HepG2 (cell line): ENCODE results near the gene SETD1A. TPM values are rescaled to one million over a fixed set of nuclear protein-coding genes. Genes with fewer than 3 reads are reported as not detected.

Source experiments
- ATAC-seq: fragments of 200-7000 bp; cut with Tn5 transposase; 3 replicates; pipeline ENCODE4 v1.9.1; 2020; ENCODE audit warnings: mild to moderate bottlenecking, moderate library complexity
- BruUV-seq: library from RNA; stranded (reverse); fragments of 400-500 nt; replicated peaks from 2 replicates; lab custom pipeline; 2021; lab: Mats Ljungman, UMichigan
- CTCF ChIA-PET: fragments of 300-600 bp; formaldehyde crosslinking; extraction: SDS; loops from one replicate; lab custom pipeline; 2021; ENCODE audit warnings: low total read pairs, inconsistent platforms, low intra/inter-chr PET ratio; lab: Yijun Ruan, JAX
- POLR2A ChIA-PET: fragments of 350-600 bp; sonication (Branson Sonifier 250); formaldehyde crosslinking; loops from one replicate; lab custom pipeline; 2020; ENCODE audit warnings: antibody characterized with exemption, inconsistent platforms; lab: Yijun Ruan, JAX
- DNase-seq: peaks from one replicate; pipeline ENCODE4 v3.0.0-alpha.2; 2015; ENCODE audit warnings: low spot score
- FAIRE-seq: peaks from 3 replicates; lab custom pipeline; 2011; peaks lifted over from hg19 to GRCh38; lab: Jason Lieb, UNC
- H2AFZ ChIP-seq: one replicate; pipeline ENCODE4 v1.6.1; 2011; ENCODE audit warnings: low read length, inconsistent platforms
- H3K27ac ChIP-seq: fragments of 300-600 bp; 3 replicates; pipeline ENCODE4 v1.8.0; 2011; ENCODE audit warnings: mixed run types, mild to moderate bottlenecking, mixed read lengths, low read length, inconsistent platforms; ENCODE audit not compliant: insufficient read depth; ENCODE audit errors: extremely low read length
- H3K27me3 ChIP-seq, 2 experiments: fragments of 200-600 bp in 1 of 2; 2 replicates in 1 of 2; 3 replicates in 1 of 2; pipeline versions ENCODE4 v1.6.0 to v1.8.0; 2011; ENCODE audit warnings: low read length in 2 of 2, mild to moderate bottlenecking in 2 of 2, moderate library complexity in 2 of 2, inconsistent platforms in 1 of 2; ENCODE audit not compliant: insufficient read depth in 2 of 2, control insufficient read depth in 1 of 2
- H3K36me3 ChIP-seq, 2 experiments: fragments of 200-600 bp in 1 of 2; replicated peaks in 1 of 2; 2 replicates in 1 of 2; 3 replicates in 1 of 2; pipeline versions ENCODE4 v1.5.1 to v1.8.0; 2011; ENCODE audit warnings: low read length in 2 of 2, inconsistent platforms in 1 of 2; ENCODE audit not compliant: insufficient read depth in 2 of 2, control insufficient read depth in 1 of 2
- H3K4me1 ChIP-seq: 2 replicates; pipeline ENCODE4 v1.5.1; 2012; ENCODE audit warnings: low read length, inconsistent platforms; ENCODE audit not compliant: insufficient read depth
- H3K4me2 ChIP-seq: 2 replicates; pipeline ENCODE4 v1.6.0; 2011; ENCODE audit warnings: low read depth, low read length, inconsistent platforms
- H3K4me3 ChIP-seq, 3 experiments: fragments of 200-600 bp in 1 of 3; sonication (generic), shearing (Covaris generic) in 1 of 3; replicated peaks in 1 of 3; 2 replicates each; pipeline ENCODE4 v1.5.1; 2011 to 2016; ENCODE audit warnings: low read length in 3 of 3, inconsistent platforms in 2 of 3, low read depth in 2 of 3, mild to moderate bottlenecking in 2 of 3, control low read depth in 1 of 3, mixed read lengths in 1 of 3; ENCODE audit not compliant: insufficient read depth in 1 of 3
- H3K79me2 ChIP-seq: one replicate; pipeline ENCODE4 v1.6.1; 2011; ENCODE audit warnings: low read length, inconsistent platforms; ENCODE audit not compliant: insufficient read depth
- H3K9ac ChIP-seq: 2 replicates; pipeline ENCODE4 v1.6.0; 2011; ENCODE audit warnings: mild to moderate bottlenecking, low read depth, low read length, inconsistent platforms; ENCODE audit not compliant: insufficient read depth
- H3K9me3 ChIP-seq: 2 replicates; pipeline ENCODE4 v1.5.1; 2012; ENCODE audit warnings: mild to moderate bottlenecking, low read length
- H4K20me1 ChIP-seq: 2 replicates; pipeline ENCODE4 v1.6.0; 2011; ENCODE audit warnings: inconsistent platforms, mild to moderate bottlenecking, low read length, moderate library complexity; ENCODE audit not compliant: insufficient read depth
- CHD2 ChIP-seq: IDR thresholded peaks from 2 replicates; pipeline ENCODE4 v1.6.1; 2011; ENCODE audit warnings: low read depth, low read length, improper control_type of control experiment
- DMTF1 ChIP-seq: sonication (generic); formaldehyde crosslinking; IDR thresholded peaks from 2 replicates; pipeline ENCODE4 v1.4.0; 2020; ENCODE audit warnings: mild to moderate bottlenecking, missing genetic modification reagents
- E2F1 ChIP-seq: sonication (generic); formaldehyde crosslinking; IDR thresholded peaks from 2 replicates; pipeline ENCODE4 v1.5.0; 2020; ENCODE audit warnings: missing genetic modification reagents
- EED ChIP-seq: sonication (generic); formaldehyde crosslinking; IDR thresholded peaks from 2 replicates; pipeline ENCODE4 v1.5.0; 2020; ENCODE audit warnings: mild to moderate bottlenecking, missing genetic modification reagents
- FOSL1 ChIP-seq: sonication (generic); formaldehyde crosslinking; IDR thresholded peaks from 2 replicates; pipeline ENCODE4 v1.9.0; 2021; ENCODE audit warnings: missing genetic modification reagents, borderline replicate concordance
- FOXO1 ChIP-seq: sonication (generic); formaldehyde crosslinking; IDR thresholded peaks from 2 replicates; pipeline ENCODE4 v1.4.0; 2020; ENCODE audit warnings: missing genetic modification reagents
- HDAC2 ChIP-seq: sonication (generic); formaldehyde crosslinking; IDR thresholded peaks from 2 replicates; pipeline ENCODE4 v1.4.0; 2020; ENCODE audit warnings: missing genetic modification reagents
- HNF1B ChIP-seq: sonication (generic); formaldehyde crosslinking; IDR thresholded peaks from 2 replicates; pipeline ENCODE4 v1.5.1; 2020; ENCODE audit warnings: mild to moderate bottlenecking, moderate library complexity, missing genetic modification reagents
- NONO ChIP-seq, 2 experiments: fragments of 450-650 bp in 1 of 2; sonication (generic) in 1 of 2; formaldehyde crosslinking in 1 of 2; IDR thresholded peaks in 1 of 2; conservative IDR thresholded peaks in 1 of 2; 2 replicates each; pipeline versions ENCODE4 v1.6.1 to v1.8.0; 2017 to 2022; ENCODE audit warnings: mild to moderate bottlenecking in 1 of 2, missing genetic modification reagents in 1 of 2, moderate library complexity in 1 of 2
- RBAK ChIP-seq: sonication (generic); formaldehyde crosslinking; IDR thresholded peaks from 2 replicates; pipeline ENCODE4 v1.5.1; 2020; ENCODE audit warnings: mild to moderate bottlenecking, missing genetic modification reagents
- RFXAP ChIP-seq: sonication (generic); formaldehyde crosslinking; IDR thresholded peaks from 2 replicates; pipeline ENCODE4 v1.4.0; 2020; ENCODE audit warnings: missing genetic modification reagents, borderline replicate concordance
- SALL1 ChIP-seq: sonication (generic); formaldehyde crosslinking; IDR thresholded peaks from 2 replicates; pipeline ENCODE4 v1.8.0; 2022; ENCODE audit warnings: mild to moderate bottlenecking, missing genetic modification reagents
- SRSF9 ChIP-seq: fragments of 200-400 bp; formaldehyde crosslinking; IDR thresholded peaks from 2 replicates; pipeline ENCODE4 v1.6.1; 2018; ENCODE audit warnings: borderline replicate concordance, mild to moderate bottlenecking, low read depth, low read length; ENCODE audit not compliant: insufficient read depth, poor library complexity, severe bottlenecking
- ZMYM2 ChIP-seq: sonication (generic); formaldehyde crosslinking; IDR thresholded peaks from 2 replicates; pipeline ENCODE4 v1.8.0; 2022; ENCODE audit warnings: mild to moderate bottlenecking, missing genetic modification reagents
- ZNF160 ChIP-seq: sonication (generic); formaldehyde crosslinking; IDR thresholded peaks from 2 replicates; pipeline ENCODE4 v1.8.0; 2022; ENCODE audit warnings: mild to moderate bottlenecking, inconsistent platforms, missing genetic modification reagents
- ZNF33B ChIP-seq: sonication (generic); formaldehyde crosslinking; IDR thresholded peaks from 2 replicates; pipeline ENCODE4 v1.5.1; 2020; ENCODE audit warnings: mild to moderate bottlenecking, missing genetic modification reagents
- ZNF891 ChIP-seq: sonication (generic); formaldehyde crosslinking; IDR thresholded peaks from 2 replicates; pipeline ENCODE4 v1.5.0; 2020; ENCODE audit warnings: mild to moderate bottlenecking, missing genetic modification reagents
- WGBS: methylation state at CpG from one replicate; pipeline ENCODE4 v1.1.6; 2017; ENCODE audit warnings: low lambda C conversion rate; 5-methylcytosine and 5-hydroxymethylcytosine counted together
- in situ Hi-C: cut with HindIII; loops from 2 replicates; pipeline ENCODE4 v1.10.0; 2017; ENCODE audit warnings: low pct_unique_long_range_greater_than_20kb; ENCODE audit not compliant: extremely low pct_ligation_motif_present
- intact Hi-C: fragments of 100-400 bp; cut with micrococcal nuclease; formaldehyde crosslinking; loops from one replicate; pipeline ENCODE4 v1.10.0; 2022; ENCODE audit not compliant: unreplicated experiment
- polyA plus RNA-seq, 8 experiments: library from polyadenylated mRNA; depleted of rRNA in 3 of 8; stranded (reverse) in 7 of 8; unstranded in 1 of 8; fragments of >200 nt; fragmentation: Illumina TruSeq in 4 of 8; extraction: Trizol in 4 of 8; gene quantifications; 2 replicates each; pipeline versions ENCODE4 v1.2.1 to v1.2.3, GENCODE V29; 2011 to 2016; ENCODE audit warnings: low read depth in 4 of 8, missing spikeins in 1 of 8, mixed read lengths in 1 of 8; ENCODE audit not compliant: insufficient read depth in 1 of 8
- total RNA-seq, 5 experiments: library from RNA; depleted of rRNA; stranded (reverse); fragments of >200 nt; fragmentation: Illumina TruSeq; extraction: Trizol; gene quantifications; 2 replicates each; pipeline ENCODE4 v1.2.3, GENCODE V29; 2016; ENCODE audit warnings: low read depth in 1 of 5
- TF ChIP-seq, protein P1 (sequence below): sonication (generic); formaldehyde crosslinking; IDR thresholded peaks from 2 replicates; pipeline ENCODE4 v1.5.0; 2020; ENCODE audit warnings: mild to moderate bottlenecking, missing genetic modification reagents, borderline replicate concordance

The SETD1A gene
- total and polyA plus RNA-seq, 2 of the 13 experiments (the other 11 are each of a cell fraction or from before 2014, with no cell fraction given): 3.8 to 5.6 TPM

DNA sequence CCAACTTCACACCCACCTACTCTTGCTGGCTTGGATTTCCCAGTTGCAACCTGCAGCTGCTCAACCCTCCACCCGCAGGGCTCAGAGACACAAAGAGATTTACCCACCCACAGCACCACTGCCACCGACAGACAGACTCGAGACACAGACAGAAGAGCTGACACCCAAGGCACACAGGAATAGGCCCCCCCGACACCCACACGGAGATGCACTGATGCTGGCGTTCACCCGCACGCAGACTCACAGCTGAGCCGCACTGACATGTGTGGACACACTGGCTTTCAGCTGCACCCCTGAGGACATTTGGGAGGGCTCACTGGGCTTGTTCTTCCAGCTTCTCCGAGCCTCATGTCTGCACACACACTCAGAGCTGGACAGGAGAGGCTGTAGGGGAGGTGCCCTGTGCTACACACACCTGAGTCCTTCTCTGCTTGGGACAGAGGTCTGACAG lies 44.7 kb downstream of the SETD1A start:
- DNase-seq (no peak), FAIRE-seq (no peak), ATAC-seq (peak; percentile 1)
- Histone ChIP-seq H4K20me1 (no peaks in the 10 kb centered on the region), H2AFZ (peak overlapping the region; percentile 74), H3K4me3 (peak overlapping the region; percentile 8 to 73 (median 41)), H3K36me3 (no peaks in the 10 kb centered on the region), H3K27me3 (no peaks in the 10 kb centered on the region; a peak in 2 of 5 replicates), H3K27ac (peak overlapping the region; percentile 50), H3K4me2 (peak overlapping the region; percentile 87), H3K79me2 (no peaks in the 10 kb centered on the region), H3K9me3 (no peaks in the 10 kb centered on the region), H3K4me1 (peaks cover 95% of the 10 kb centered on the region), H3K9ac (peak overlapping the region; percentile 46)
- in situ Hi-C loops: no loop called here
- intact Hi-C loops: no loop called here
- ChIA-PET CTCF (interaction anchor here (0.9 kb wide), 1 partner anchor 17 kb away, joined by 3 read pairs; the partner anchor contains the start of gene HSD3B7), POLR2A (interaction anchor here (0.8 to 2.6 kb wide), 10 partner anchors 8 to 139 kb away, joined by 3 to 14 read pairs (median 4); partner anchors contain the start of genes HSD3B7, KAT8, STX4 and ZNF646)
- 7% methylated on average over 9 of the region's 10 CpGs for WGBS
- no TSS peak for BruUV-seq
- TF ChIP-seq RFXAP (CRISPR knock-in tag) (no peak), CHD2 (no peak), ZNF891 (CRISPR knock-in tag) (no peak), RBAK (no peak), DMTF1 (CRISPR knock-in tag) (no peak), HDAC2 (no peak), HNF1B (0 out of 2 replicates have a peak, but pooled peaks have one; percentile 8), NONO (IDR thresholded peaks at IDR 0.05) (no peak), NONO (CRISPR knock-in tag; conservative IDR thresholded peaks at IDR 0.05) (no peak), FOSL1 (CRISPR knock-in tag) (no peak), SRSF9 (no peak), ZNF33B (CRISPR knock-in tag) (no peak), ZNF160 (no peak), ZMYM2 (CRISPR knock-in tag) (0 out of 2 replicates have a peak, but pooled peaks have one; percentile 27), EED (no peak), E2F1 (CRISPR knock-in tag) (no peak), FOXO1 (CRISPR knock-in tag) (no peak), SALL1 (no peak)
- TF ChIP-seq, protein P1, sequence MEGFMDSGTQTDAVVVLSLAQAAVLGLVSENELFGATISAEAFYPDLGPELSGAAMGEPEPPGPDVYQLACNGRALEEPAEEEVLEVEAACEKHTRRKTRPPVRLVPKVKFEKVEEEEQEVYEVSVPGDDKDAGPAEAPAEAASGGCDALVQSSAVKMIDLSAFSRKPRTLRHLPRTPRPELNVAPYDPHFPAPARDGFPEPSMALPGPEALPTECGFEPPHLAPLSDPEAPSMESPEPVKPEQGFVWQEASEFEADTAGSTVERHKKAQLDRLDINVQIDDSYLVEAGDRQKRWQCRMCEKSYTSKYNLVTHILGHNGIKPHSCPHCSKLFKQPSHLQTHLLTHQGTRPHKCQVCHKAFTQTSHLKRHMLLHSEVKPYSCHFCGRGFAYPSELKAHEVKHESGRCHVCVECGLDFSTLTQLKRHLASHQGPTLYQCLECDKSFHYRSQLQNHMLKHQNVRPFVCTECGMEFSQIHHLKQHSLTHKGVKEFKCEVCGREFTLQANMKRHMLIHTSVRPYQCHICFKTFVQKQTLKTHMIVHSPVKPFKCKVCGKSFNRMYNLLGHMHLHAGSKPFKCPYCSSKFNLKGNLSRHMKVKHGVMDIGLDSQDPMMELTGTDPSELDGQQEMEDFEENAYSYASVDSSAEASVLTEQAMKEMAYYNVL: 0 out of 2 replicates have a peak, but pooled peaks have one; percentile 31
